GM21576 (cell line): Measurements from ENCODE around the gene F2.

ENCODE experiments used
- ATAC-seq: cut with Tn5 transposase; IDR thresholded peaks from one replicate; pipeline ENCODE4 v1.9.1; 2021; ENCODE audit warnings: mild to moderate bottlenecking, moderate library complexity; ENCODE audit not compliant: unreplicated experiment

Gene F2

GRCh38 chr11:46737699-46738098 lies 18.7 kb downstream of the F2 start:
- ATAC-seq = no peak

- no peak for ATAC-seq
Measured at GRCh38 chr11:46738887-46739286, 19.9 kb downstream of the F2 start.

- ATAC-seq = no peak
Measured at GRCh38 chr11:46741600-46742484, 22.8 kb downstream of the F2 start.

- no peak for ATAC-seq
Measured at GRCh38 chr11:46743043-46743442, 24.0 kb downstream of the F2 start.

GRCh38 chr11:46743693-46744339 lies 24.8 kb downstream of the F2 start:
- ATAC-seq = no peak

GRCh38 chr11:46745328-46745727 lies 26.3 kb downstream of the F2 start:
- no peak for ATAC-seq

GRCh38 chr11:46745995-46746394 lies 27.0 kb downstream of the F2 start:
- ATAC-seq = no peak

GRCh38 chr11:46747150-46747549 lies 28.1 kb downstream of the F2 start:
- ATAC-seq = no peak

- no peak for ATAC-seq
Measured at GRCh38 chr11:46755962-46756361, 36.9 kb downstream of the F2 start.

GRCh38 chr11:46759196-46759595 lies 40.2 kb downstream of the F2 start:
- ATAC-seq = no peak

GRCh38 chr11:46760429-46761128 lies 41.6 kb downstream of the F2 start:
- ATAC-seq = no peak

- no peak for ATAC-seq
Measured at GRCh38 chr11:46761807-46762206, 42.8 kb downstream of the F2 start.

- ATAC-seq = no peak
Measured at GRCh38 chr11:46762248-46762647, 43.2 kb downstream of the F2 start.

- ATAC-seq = no peak
Measured at GRCh38 chr11:46766656-46767055, 47.6 kb downstream of the F2 start.

- ATAC-seq = no peak
Measured at GRCh38 chr11:46769636-46770221, 50.7 kb downstream of the F2 start.

GRCh38 chr11:46776878-46777277 lies 57.9 kb downstream of the F2 start:
- no peak for ATAC-seq

- no peak for ATAC-seq
Measured at GRCh38 chr11:46778416-46778815, 59.4 kb downstream of the F2 start.
